DMS53 treated with DMSO at 0.1 percent for 48 hours (cell line): ENCODE data around the gene ATP4B.

ENCODE experiments used
- DNase-seq: peaks from one replicate; lab custom pipeline; 2025; ENCODE audit not compliant: unreplicated experiment; lab: John Stamatoyannopoulos, UW

ATP4B gene

DNA sequence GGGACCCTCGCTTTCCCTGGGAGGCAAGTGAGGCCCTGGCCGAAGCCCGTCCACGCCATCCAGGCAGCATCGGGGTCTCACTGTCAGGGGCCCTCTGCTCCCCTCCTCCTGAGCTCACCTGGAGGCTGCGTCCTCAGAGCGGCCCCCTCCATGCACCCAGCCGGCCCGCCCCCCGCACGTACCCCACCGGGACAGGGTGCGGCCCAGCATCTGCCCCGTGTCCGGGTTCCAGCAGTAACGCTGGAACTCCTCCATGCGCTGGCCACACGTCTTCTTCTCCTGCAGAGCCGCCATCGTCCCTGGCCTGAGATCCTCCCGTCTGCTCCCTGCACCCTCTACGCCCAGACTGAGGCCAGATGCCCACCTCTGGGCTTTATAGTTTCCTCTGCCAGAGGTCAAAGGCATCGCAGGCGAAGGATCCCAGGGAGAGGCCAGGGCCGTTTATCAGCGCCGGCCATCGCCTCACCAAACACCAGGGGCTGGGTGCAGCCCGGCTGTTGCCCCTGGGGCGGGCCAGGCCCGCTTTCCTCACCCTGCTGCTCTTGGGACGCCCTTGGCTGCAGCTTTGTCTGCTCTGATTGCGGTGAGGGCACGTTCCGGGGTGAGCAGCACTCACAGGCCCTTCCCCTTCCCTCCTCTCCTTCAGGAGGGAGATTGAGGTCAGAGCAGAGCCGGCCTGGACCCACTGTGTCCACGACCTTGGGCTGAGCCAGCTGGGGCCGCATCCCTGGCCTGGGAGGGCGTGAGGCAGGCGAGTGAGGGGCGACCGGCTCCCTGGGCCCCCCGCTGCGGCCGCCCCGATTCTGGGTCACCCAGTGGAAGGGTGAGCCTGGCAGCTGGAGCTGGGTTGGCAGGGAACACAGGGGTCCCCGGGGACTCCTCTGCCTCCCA lies at the start of gene ATP4B:
ATP4B (minus strand) TSS at position 348 of the 891 bp plus-strand sequence; CDS start at position 294, 54 bp downstream.
- DNase-seq = no peak

DNA sequence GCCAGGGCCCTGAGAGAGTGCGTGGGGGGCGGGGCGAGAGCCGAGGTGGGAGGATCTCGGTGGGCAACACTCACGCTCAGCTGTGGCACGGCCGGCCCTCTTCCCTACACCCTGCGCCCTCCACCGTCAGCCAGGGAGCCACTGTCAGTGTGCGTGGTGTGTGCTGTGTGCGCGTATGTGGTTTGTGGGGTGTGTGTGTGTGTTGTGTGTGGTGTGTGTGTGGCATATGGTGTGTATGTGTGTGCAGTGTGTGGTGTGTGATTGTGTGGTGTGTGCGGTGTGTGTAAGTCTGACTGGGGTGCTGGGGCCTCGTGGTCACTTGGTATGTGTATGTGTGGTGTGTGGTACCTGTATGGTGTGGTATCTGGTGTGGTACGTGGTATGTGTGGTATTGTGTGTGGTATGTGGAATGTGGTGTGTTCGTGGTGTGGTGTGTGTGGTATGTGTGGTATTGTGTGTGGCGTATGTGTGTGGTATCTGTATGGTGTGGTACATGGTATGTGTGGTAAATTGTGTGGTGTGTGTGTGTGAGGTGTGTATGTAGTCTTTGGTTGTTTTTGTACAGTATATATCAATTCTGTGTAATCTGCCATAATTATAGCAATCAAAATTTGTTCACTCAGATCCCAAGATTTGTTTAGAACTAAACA lies 14.1 kb upstream of the ATP4B start:
- DNase-seq = no peak

DNA sequence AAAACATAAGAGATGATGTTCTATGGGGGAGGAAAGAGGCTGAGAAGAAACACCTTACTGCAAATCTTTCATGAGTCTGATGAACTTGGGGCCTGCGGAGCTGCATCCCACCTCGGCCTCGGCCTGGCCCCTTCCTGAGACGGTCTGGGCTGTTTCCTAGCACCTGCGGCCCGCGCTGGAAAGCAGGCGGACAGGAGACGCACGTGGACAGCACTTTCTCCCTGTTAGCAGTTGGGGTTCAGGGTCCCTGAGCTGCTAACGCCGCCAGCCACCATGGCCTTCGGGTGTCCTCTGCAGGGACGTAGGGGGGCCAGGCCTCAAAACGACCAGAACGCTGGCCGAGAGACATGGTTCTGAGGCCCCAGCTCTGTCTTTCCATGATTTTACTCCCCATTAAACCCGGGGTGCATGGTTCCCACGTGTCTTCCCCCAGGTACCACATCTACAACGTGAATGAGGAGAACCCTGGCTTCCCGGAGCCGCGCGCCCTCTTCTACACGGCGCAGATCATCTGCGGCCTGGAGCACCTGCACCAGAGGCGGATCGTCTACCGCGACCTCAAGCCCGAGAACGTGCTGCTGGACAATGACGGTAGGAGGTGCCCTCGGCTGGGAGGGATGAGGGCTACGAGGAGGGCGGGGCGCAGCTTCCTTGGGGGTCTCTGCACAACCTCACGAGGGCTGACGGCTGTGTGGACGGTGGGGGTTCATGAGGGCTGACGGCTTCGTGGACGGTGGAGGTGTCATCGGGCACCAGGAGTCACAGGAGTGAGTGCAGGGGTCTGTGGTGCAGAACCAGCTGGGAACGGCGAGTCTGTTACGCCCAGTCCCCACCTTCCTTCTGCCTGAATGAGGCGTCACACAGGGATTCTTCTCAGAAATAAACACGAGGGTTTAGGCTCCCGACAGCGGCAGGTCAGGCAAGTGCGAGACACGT lies 13.3 kb upstream of the ATP4B start:
- no peak for DNase-seq

DNA sequence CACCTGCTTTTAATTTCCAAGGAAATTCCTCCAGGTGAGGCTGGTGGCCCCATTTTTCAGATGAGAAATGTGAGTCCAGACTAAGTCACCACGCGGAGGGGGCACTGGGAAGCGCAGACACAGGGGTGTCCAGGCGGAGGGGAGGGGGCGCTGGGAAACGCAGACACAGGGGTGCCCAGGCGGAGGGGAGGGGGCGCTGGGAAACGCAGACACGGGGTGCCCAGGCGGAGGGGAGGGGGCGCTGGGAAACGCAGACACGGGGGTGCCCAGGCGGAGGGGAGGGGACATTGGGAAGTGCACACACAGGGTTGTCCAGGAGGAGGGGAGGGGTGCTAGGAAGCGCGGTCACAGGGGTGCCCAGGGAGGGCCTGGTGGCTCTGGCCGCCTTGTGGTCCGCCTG lies 12.5 kb upstream of the ATP4B start:
- DNase-seq = no peak

DNA sequence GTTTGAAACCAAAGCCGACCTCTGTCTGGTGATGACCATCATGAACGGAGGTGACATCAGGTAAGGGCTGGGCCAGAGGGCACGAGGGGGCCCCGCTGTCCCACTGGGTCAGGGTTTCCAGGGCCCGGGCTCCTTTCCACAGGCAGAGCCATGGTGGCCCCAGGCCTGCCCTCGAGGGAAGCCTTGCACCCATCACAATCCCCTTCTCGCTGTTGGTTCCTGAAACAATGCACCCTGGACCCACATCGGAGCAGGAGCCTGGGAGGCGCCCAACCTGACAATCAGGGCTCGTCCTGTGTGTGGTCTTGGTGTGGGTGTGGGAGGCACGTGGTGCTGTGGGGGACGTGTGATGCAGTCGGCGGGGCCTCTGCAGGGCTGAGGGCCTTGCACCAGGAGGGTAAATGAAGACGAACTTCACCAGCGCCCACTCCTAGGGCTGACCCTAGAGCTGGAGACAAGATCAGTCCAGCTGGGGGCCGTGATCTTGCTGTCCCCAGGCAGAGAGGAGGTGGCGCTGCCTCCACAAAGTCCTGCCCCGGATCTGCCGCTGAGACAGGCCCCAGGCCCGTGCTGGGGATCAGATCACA lies 11.8 kb upstream of the ATP4B start:
- DNase-seq = no peak

DNA sequence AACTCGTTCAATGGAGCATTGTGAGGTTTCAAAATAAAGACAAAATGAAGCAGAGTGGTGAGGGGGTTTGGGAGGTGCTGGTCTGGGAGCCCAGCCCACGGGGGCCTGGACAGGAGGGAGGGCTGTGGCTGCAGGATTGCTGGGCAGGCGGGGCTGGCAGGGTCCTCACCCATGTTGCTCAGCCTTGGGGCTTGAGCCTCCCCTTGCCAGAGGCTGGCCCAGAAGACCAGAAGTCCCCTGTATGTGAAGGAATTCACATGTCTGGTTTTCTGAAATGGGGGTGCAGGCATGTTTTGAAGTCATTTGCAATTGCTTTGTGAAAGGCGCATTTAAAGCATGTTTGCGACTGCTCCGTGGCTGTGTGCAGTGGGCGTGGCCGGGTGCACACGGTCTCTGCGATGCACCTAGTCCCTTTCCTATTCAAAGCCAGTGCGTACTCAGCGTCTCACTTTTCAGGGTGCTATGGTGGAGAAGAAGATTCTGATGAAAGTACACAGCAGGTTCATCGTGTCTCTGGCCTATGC lies 11.3 kb upstream of the ATP4B start:
- DNase-seq = no peak

DNA sequence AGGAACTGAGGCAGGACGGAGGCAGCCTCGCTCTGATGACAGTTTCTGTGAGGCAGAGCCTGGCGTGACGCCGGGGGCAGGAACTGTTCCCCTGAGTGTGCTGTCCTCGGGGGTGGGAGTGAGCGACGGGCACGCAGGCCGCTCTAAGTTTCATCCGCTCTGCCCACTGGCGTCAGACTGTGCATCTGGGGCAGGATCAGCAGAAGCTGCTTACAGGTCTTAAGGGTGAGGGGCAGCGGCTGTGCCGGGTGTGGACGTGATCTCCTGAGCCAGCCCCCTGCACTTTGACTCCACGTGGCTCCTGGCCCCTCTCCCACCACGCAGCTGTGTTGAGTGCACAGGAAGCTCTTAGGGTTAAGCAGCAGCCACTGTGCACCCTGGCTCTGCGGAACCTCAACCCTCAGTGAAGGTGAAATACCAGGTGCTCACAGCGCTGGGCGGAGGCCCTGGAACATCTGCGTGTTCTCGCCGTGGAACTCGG lies 10.5 kb upstream of the ATP4B start:
- no peak for DNase-seq

DNA sequence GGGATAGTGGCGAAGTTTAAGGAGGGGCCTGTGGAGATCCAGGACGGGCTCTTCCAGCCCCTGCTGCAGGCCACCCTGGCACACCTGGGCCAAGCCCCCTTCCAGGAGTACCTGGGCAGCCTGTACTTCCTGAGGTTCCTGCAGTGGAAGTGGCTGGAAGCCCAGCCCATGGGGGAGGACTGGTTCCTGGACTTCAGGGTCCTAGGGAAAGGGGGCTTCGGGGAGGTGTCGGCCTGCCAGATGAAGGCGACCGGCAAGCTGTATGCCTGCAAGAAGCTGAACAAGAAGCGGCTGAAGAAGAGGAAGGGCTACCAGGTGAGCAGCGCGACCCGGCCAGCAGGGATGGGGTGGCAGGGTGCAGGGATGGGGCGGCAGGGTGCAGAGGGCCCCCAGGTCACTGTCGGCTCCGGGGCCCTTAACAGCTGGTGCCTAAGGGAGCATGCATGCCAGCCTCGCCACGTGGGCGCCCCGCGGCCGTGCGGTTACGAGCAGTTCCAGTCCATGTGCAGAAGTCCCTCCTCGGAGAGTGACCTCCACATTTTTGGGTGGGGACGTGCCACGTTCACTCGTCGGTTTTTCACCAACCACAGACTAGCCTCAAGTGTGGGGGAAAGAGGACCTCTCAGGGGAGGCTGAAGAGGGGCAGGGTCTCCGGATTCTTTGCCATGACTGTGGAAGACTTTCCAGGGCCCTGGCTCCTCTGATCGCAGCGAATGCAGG lies 9.9 kb upstream of the ATP4B start:
- no peak for DNase-seq

DNA sequence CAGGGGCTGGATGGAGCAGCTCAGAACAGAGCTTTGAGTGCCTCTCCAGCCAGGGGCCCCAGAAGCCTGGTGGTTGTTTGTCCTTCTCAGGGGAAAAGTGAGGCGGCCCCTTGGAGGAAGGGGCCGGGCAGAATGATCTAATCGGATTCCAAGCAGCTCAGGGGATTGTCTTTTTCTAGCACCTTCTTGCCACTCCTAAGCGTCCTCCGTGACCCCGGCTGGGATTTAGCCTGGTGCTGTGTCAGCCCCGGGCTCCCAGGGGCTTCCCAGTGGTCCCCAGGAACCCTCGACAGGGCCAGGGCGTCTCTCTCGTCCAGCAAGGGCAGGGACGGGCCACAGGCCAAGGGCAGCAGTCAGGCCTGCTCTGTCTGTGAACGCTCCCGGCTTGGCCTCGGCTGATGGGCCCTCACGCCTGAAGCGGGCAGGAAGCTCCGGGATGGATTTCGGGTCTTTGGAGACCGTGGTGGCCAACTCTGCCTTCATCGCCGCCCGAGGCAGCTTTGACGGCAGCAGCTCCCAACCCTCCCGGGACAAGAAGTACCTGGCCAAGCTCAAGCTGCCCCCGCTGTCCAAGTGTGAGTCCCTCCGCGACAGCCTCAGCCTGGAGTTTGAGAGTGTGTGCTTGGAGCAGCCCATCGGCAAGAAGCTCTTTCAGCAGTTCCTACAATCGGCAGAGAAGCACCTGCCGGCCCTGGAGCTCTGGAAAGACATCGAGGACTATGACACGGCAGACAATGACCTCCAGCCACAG lies 9.1 kb upstream of the ATP4B start, which contains the start of gene GRK1:
GRK1 (plus strand) TSS at position 269 of the 751 bp plus-strand sequence; CDS start at position 437, 168 bp downstream.
- no peak for DNase-seq

DNA sequence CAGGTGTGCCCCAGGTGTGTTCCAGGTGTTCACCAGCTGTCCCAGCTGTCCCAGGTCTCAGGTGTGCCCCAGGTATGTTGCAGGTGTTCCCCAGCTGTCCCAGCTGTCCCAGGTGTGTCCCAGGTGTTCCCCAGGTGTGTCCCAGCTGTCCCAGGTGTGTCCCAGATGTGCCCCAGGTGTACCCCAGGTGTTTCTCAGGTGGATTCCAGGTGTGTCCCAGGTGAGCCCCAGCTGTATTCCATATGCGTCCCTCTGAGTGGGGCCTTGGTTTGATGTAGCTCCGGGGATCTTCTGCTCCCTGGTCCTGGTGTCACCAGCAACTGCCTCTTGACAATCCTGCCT lies 8.3 kb upstream of the ATP4B start:
- DNase-seq = no peak

DNA sequence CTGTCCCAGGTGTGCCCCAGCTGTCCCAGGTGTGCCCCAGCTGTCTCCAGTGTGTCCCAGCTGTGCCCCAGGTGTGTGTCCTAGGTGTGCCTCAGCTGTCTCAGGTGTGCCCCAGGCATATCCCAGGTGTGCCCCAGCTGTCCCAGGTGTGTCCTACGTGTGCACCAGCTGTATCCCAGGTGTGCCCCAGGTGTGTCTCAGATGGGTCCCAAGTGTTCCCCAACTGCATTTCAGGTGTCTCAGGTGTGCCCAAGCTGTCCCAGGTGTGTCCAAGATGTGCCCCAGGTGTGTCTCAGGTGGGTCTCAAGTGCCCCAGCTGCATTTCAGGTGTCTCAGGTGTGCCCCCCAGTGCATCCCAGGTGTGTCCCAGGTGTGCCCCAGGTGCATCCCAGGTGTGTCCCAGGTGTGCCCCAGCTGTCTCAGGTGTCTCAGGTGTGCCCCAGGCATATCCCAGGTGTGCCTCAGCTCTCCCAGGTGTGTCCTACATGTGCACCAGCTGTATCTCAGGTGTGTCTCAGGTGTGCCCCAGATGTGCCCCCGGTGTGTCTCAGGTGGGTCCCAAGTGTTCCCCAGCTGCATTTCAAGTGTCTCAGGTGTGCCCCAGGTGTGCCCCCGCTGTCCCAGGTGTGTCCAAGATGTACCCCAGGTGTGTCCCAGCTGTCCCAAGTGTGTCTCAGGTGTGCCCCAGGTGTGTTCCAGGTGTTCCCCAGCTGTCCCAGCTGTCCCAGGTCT lies 7.8 kb upstream of the ATP4B start:
- DNase-seq = no peak

DNA sequence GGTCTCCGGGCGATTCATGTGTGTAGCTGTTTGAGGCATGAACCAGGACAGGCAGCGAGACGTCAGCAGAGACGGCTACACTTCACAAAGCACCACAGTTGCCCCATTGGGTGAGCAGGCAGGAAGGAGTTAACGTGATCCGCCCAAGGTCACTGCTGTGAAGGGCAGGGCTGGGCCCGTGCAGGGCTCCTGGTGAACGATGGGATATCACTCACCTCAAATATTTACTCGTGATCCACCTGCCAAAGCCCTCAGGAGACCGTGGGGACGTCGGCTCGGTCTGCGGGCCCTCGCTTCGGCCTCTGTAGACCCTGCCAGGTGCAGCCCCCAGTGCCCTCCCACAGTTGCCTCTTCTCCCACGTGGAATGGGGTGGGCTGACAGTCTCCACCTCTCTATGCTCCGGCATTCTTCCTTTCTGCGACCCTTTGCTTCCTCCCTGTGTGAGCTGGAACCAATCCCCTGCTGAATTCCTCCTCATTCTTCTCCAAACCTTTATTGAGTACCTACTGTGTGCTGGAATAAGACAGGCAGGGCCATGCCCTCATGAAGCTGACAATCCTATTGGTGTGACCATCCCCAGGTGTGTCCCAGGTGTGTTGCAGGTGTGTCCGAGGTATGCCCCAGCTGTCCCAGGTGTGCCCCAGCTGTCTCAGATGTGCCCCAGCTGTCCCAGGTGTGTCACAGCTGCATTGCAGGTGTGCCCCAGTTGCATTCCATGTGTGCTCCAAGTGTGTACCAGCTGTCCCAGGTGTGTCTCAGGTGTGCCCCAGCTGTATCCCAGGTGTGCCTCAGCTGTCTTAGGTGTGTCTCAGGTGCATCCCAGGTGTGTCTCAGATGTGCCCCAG lies 7.0 kb upstream of the ATP4B start:
- DNase-seq = no peak

DNA sequence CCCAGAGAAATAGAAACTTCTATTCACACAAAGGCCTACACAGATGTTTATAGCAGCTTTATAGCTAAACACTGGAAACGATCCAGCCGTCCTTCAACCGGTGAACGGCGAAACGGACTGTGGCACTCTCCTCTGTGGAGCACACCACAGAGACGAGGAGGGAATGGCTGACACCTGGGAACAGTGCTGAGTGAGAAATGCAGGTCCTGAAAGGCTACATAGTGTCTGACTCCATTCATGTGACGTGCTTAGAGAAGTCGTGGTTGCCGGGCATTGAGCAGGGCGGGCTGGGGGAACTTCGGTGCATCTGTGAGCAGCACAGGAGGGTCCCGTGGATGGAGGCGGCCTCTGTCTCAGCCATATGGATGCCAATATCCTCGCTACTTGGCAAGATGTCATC lies 5.9 kb upstream of the ATP4B start:
- DNase-seq = no peak

DNA sequence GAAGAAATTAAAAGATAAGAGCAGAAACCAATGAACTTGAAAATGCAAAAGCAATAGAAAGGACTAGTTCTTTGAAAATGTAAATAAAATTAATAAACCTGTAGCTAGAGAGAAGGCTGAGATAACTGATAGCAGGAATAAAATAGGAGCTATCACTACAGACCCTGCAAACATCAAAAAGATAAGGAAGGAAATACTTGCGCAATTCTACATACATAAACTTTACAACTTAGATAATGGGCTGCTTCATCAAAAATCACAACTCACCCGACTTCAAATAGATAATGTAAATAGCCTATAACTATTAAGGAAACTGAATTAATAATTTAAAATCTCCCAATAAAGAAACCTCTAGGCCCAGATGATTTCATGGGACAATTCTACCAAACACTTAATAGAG lies 3.5 kb upstream of the ATP4B start:
- DNase-seq = no peak

DNA sequence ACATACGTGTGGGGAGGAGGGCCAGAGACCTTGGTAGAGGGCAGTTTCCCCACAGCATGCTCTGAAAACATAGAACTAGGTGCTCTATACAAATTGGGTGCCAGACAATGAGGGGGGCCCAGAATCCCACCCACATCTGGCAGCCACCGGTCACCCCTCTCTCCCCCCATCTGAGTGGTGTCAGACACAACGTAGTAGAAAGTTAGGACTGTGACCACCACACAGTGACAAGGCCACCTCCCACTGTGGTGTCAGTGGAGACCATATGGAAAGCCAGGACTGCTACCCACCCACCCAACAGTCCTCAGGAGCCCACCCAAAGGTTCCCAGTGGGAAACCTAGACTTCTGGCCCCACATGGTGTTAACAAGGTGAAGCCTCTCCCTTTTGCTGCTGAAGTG lies 2.1 kb upstream of the ATP4B start:
- DNase-seq = no peak

DNA sequence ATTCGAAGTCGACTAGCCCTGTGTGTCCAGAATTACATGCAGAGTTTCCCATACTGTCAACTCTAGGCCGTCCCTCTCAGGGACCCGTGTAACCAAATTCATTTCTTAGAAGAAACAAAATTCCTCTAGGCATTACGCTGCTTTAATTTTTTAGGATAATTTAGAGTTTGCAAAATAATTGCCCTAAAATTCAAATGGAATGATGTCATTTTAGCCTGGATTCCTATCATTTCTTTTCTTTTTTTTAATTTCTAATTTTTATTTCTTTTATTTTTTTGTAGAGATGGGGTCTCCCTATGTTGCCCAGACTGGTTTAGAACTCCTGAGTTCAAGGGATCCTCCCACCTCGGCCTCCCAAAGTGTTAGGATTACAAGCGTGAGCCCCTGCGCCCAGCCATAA lies 1.3 kb upstream of the ATP4B start:
- no peak for DNase-seq

DNA sequence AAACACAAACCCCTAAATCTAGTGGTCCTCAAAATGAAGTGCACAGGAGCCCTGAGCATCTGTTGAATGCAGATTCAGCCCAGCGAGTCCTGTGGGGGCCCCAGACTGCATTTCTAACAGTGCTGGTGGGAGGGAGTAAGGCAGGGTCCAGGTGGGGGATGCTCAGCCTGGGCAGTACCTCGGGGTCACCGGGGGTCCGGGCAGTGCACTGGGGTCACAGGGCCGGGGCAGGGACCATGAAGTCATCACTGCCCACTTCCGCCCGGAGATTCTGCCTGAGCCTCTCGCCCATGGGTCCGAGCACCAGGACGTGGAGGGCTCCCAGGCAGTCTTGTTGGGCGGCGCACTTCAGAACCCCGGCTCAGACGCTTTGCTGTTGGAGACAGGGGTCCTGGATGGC lies 838 bp upstream of the ATP4B start:
- no peak for DNase-seq
